ENCODE results near the gene KCNMA1. TPM values are rescaled to one million over a fixed set of nuclear protein-coding genes. Genes with fewer than 3 reads are reported as not detected.

Gene KCNMA1
- total and polyA plus RNA-seq, 3 donors from 2014 or later = 13.6 to 36.1 (median 24.7) TPM

- Histone ChIP-seq H3K9me3 (no peaks in the 10 kb centered on the region), H3K36me3 (ENCODE audit: low read depth, missing control alignments) (no peaks in the 10 kb centered on the region), H3K27ac (no peak overlapping the region), H3K4me3 (no peak overlapping the region), H3K4me1 (peaks cover 14% of the 10 kb centered on the region), H3K27me3 (no peaks in the 10 kb centered on the region)
- TF ChIP-seq POLR2A (IDR thresholded peaks at IDR 0.05) = no peak
- no peak for TF ChIP-seq CTCF (IDR thresholded peaks at IDR 0.05)
- intact Hi-C loops (cut with DNase I; ENCODE audit: low total_unique reads) = no loop called here
- WGBS, 2 donors = 57 to 74% methylated on average over 3 of the region's 3 CpGs
- no peak for DNase-seq
Measured at GRCh38 chr10:77249901-77250459, 387.6 kb downstream of the KCNMA1 start.

GRCh38 chr10:77248104-77248790 is 389.4 kb downstream of the KCNMA1 start:
- intact Hi-C loops (cut with DNase I; ENCODE audit: low total_unique reads) = no loop called here
- TF ChIP-seq POLR2A (IDR thresholded peaks at IDR 0.05) (no peak), CTCF (IDR thresholded peaks at IDR 0.05) (no peak)
- 91 to 93% methylated on average over 5 of the region's 5 CpGs for WGBS, 2 donors
- peaks cover 17% of the 10 kb centered on the region for H3K4me1 ChIP-seq
- H3K27ac ChIP-seq = no peak overlapping the region
- H3K9me3 ChIP-seq = no peaks in the 10 kb centered on the region
- no peak overlapping the region for H3K4me3 ChIP-seq
- H3K36me3 ChIP-seq (ENCODE audit: low read depth, missing control alignments) = no peaks in the 10 kb centered on the region
- DNase-seq = no peak
- H3K27me3 ChIP-seq = no peaks in the 10 kb centered on the region

GRCh38 chr10:77247031-77247990 is 390.3 kb downstream of the KCNMA1 start:
- H3K36me3 ChIP-seq (ENCODE audit: low read depth, missing control alignments) = no peaks in the 10 kb centered on the region
- no peak overlapping the region for H3K4me3 ChIP-seq
- no peaks in the 10 kb centered on the region for H3K9me3 ChIP-seq
- WGBS, 2 donors = 75 to 79% methylated on average over 12 of the region's 12 CpGs
- TF ChIP-seq POLR2A (IDR thresholded peaks at IDR 0.05) = no peak
- TF ChIP-seq CTCF (IDR thresholded peaks at IDR 0.05) = no peak
- no peak overlapping the region for H3K27ac ChIP-seq
- no peaks in the 10 kb centered on the region for H3K27me3 ChIP-seq
- peaks cover 17% of the 10 kb centered on the region for H3K4me1 ChIP-seq
- intact Hi-C loops (cut with DNase I; ENCODE audit: low total_unique reads) = no loop called here
- no peak for DNase-seq

- Histone ChIP-seq H3K4me3 (no peak overlapping the region), H3K27me3 (no peaks in the 10 kb centered on the region), H3K9me3 (no peaks in the 10 kb centered on the region), H3K27ac (no peak overlapping the region), H3K4me1 (peaks cover 17% of the 10 kb centered on the region), H3K36me3 (ENCODE audit: low read depth, missing control alignments) (no peaks in the 10 kb centered on the region)
- intact Hi-C loops (cut with DNase I; ENCODE audit: low total_unique reads) = no loop called here
- TF ChIP-seq CTCF (IDR thresholded peaks at IDR 0.05) (no peak), POLR2A (IDR thresholded peaks at IDR 0.05) (no peak)
- WGBS, 2 donors = 92 to 93% methylated on average over 1 of the region's 1 CpG
- no peak for DNase-seq
Measured at GRCh38 chr10:77245953-77246352, 391.7 kb downstream of the KCNMA1 start.
